OCI-LY7 (cell line): ENCODE data around the gene RAB35. TPM values are rescaled to one million over a fixed set of nuclear protein-coding genes. Genes with fewer than 3 reads are reported as not detected.

Experiments used
- BruUV-seq: library from RNA; stranded (reverse); fragments of 400-500 nt; replicated peaks from 2 replicates; lab custom pipeline; 2021; lab: Mats Ljungman, UMichigan
- CTCF ChIA-PET: fragments of 300-600 bp; sonication (Branson Sonifier 250); formaldehyde crosslinking; loops from one replicate; lab custom pipeline; 2022; ENCODE audit warnings: antibody characterized with exemption; ENCODE audit not compliant: unreplicated experiment; lab: Charles Lee
- POLR2A ChIA-PET: fragments of 300-600 bp; sonication (Branson Sonifier 250); formaldehyde crosslinking; loops from one replicate; lab custom pipeline; 2022; ENCODE audit warnings: antibody characterized with exemption; lab: Charles Lee
- DNase-seq: peaks from one replicate; pipeline ENCODE4 v3.0.0-alpha.2; 2015; ENCODE audit warnings: low spot score
- H2AFZ ChIP-seq: fragments of 200-600 bp; sonication (generic), shearing (Covaris generic); 2 replicates; pipeline ENCODE4 v1.6.1; 2014; ENCODE audit warnings: mild to moderate bottlenecking, antibody characterized with exemption, low read length, moderate library complexity
- H3K27ac ChIP-seq: fragments of 200-600 bp; sonication (generic); 2 replicates; pipeline ENCODE4 v1.5.1; 2014; ENCODE audit warnings: mixed run types, low read depth, mild to moderate bottlenecking, moderate library complexity, low read length, inconsistent platforms; ENCODE audit not compliant: poor library complexity, severe bottlenecking
- H3K36me3 ChIP-seq: fragments of 200-600 bp; sonication (generic); 2 replicates; pipeline ENCODE4 v1.6.1; 2014; ENCODE audit warnings: mild to moderate bottlenecking, antibody characterized with exemption, low read length, moderate library complexity, mixed read lengths; ENCODE audit not compliant: insufficient read depth
- H3K4me1 ChIP-seq: fragments of 200-600 bp; sonication (generic); 2 replicates; pipeline ENCODE4 v1.5.1; 2014; ENCODE audit warnings: mild to moderate bottlenecking, low read length; ENCODE audit not compliant: insufficient read depth, poor library complexity, severe bottlenecking
- H3K4me2 ChIP-seq: fragments of 200-600 bp; sonication (generic); 2 replicates; pipeline ENCODE4 v1.6.1; 2014; ENCODE audit warnings: mild to moderate bottlenecking, low read length
- H3K4me3 ChIP-seq: fragments of 200-600 bp; sonication (generic); 2 replicates; pipeline ENCODE4 v1.5.1; 2014; ENCODE audit warnings: mild to moderate bottlenecking, low read depth, low read length; ENCODE audit not compliant: poor library complexity, severe bottlenecking
- H3K79me2 ChIP-seq: fragments of 200-600 bp; sonication (generic); 2 replicates; pipeline ENCODE4 v1.6.1; 2016; ENCODE audit warnings: low read depth, mild to moderate bottlenecking, low read length, moderate library complexity, mixed read lengths; ENCODE audit not compliant: insufficient read depth
- H3K9me2 ChIP-seq: fragments of 200-600 bp; sonication (generic); 2 replicates; pipeline ENCODE4 v1.6.1; 2016; ENCODE audit warnings: mild to moderate bottlenecking, low read length, mixed read lengths; ENCODE audit not compliant: insufficient read depth
- H3K9me3 ChIP-seq: fragments of 200-600 bp; sonication (generic); 2 replicates; pipeline ENCODE4 v1.6.1; 2014; ENCODE audit warnings: mild to moderate bottlenecking, mixed run types, low read length, mixed read lengths
- H4K20me1 ChIP-seq: fragments of 200-600 bp; sonication (generic); 2 replicates; pipeline ENCODE4 v1.6.1; 2014; ENCODE audit warnings: mild to moderate bottlenecking, antibody characterized with exemption, low read length, moderate library complexity, mixed read lengths; ENCODE audit not compliant: insufficient read depth
- EZH2phosphoT487 ChIP-seq: fragments of 200-600 bp; sonication (generic); IDR thresholded peaks from 2 replicates; pipeline ENCODE4 v1.6.1; 2018; ENCODE audit warnings: low read depth, borderline replicate concordance, mild to moderate bottlenecking, mixed run types, antibody characterized with exemption, low read length, moderate library complexity, mixed read lengths
- intact Hi-C: fragments of 100-400 bp; cut with micrococcal nuclease; formaldehyde crosslinking; loops from one replicate; pipeline ENCODE4 v1.10.0; 2022; ENCODE audit not compliant: unreplicated experiment
- total RNA-seq, 2 experiments: library from RNA; depleted of rRNA in 1 of 2; stranded (reverse); fragments of >200 nt in 1 of 2; shearing (Covaris generic) in 1 of 2; gene quantifications; 2 replicates each; pipeline ENCODE4 v1.2.3, GENCODE V29; 2014 to 2022
- TF ChIP-seq, protein P1 (sequence below): fragments of 200-600 bp; sonication (generic); conservative IDR thresholded peaks from 2 replicates; pipeline ENCODE4 v1.5.1; 2014; ENCODE audit warnings: mild to moderate bottlenecking, antibody characterized with exemption, low read length, moderate library complexity, mixed read lengths

RAB35 gene
- total RNA-seq, 2 experiments from 2014 or later, result 42.2 to 85.9 TPM

DNA sequence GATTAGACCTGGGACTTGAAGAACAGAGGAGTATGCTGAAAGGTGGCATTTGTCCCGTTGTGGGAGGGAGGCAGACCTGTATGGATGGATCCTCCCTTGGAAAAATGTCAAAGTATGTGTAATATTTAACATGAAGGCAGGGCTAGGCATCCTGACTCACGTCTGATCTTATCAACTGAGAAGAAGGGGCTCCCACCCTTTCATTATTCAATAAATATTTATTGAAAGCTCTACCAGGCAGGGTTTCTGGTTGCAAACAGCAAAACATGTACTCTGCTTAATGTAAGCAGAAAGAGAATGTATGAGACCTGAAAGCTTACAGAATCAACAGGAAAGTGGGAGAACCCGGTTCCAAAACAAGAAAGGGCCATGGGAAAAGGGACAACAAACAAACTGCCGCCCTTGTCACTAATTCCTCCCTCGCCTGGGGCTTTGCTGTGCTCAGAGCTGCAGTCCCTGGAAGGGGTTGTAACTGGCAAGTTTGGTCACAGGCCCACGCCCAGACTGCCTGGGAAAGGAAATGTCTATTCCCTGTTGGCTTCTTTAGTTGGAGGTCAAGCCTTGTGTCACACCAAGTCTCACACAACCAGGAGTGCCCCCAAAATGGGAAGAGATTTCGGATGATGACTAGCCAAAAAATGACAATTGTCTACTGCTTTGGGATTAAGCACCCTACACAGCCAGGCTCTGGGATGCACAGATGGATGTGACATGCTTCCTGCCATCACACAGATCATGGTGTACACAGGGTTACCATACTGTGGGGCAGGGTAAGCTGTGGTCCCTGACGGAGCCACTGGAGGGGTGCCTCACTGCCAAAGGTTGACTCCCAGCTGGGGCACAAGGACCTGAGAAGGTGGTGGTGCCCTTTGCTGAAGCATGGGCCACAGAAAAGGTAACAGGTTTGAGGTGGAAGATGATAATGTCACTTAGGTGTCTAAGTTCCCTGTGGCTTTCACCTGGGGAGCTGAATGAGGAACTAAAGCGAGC is 36.8 kb downstream of the RAB35 start:
- H3K27ac ChIP-seq, result no peak overlapping the region
- no peaks in the 10 kb centered on the region for H3K4me1 ChIP-seq
- no peaks in the 10 kb centered on the region for H3K9me2 ChIP-seq
- no peak overlapping the region for H3K4me3 ChIP-seq
- ChIA-PET CTCF (no interaction called here), POLR2A (interaction anchor here (1.0 to 1.2 kb wide), 2 partner anchors 13 to 32 kb away, joined by 3 to 6 read pairs; no protein-coding TSS in a partner anchor)
- intact Hi-C loops, result loop anchor here (2.0 to 10.0 kb wide), 2 partner anchors 63 to 185 kb away; partner anchors contain the start of gene PXN
- no peak overlapping the region for H3K4me2 ChIP-seq
- H3K79me2 ChIP-seq, result no peaks in the 10 kb centered on the region
- BruUV-seq, result no TSS peak
- TF ChIP-seq, protein P1, sequence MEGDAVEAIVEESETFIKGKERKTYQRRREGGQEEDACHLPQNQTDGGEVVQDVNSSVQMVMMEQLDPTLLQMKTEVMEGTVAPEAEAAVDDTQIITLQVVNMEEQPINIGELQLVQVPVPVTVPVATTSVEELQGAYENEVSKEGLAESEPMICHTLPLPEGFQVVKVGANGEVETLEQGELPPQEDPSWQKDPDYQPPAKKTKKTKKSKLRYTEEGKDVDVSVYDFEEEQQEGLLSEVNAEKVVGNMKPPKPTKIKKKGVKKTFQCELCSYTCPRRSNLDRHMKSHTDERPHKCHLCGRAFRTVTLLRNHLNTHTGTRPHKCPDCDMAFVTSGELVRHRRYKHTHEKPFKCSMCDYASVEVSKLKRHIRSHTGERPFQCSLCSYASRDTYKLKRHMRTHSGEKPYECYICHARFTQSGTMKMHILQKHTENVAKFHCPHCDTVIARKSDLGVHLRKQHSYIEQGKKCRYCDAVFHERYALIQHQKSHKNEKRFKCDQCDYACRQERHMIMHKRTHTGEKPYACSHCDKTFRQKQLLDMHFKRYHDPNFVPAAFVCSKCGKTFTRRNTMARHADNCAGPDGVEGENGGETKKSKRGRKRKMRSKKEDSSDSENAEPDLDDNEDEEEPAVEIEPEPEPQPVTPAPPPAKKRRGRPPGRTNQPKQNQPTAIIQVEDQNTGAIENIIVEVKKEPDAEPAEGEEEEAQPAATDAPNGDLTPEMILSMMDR, result no peak
- no peak for TF ChIP-seq EZH2phosphoT487
- H4K20me1 ChIP-seq, result no peaks in the 10 kb centered on the region
- no peak for DNase-seq
- no peaks in the 10 kb centered on the region for H3K9me3 ChIP-seq
- peaks cover 10% of the 10 kb centered on the region for H3K36me3 ChIP-seq
- H2AFZ ChIP-seq, result no peak overlapping the region

DNA sequence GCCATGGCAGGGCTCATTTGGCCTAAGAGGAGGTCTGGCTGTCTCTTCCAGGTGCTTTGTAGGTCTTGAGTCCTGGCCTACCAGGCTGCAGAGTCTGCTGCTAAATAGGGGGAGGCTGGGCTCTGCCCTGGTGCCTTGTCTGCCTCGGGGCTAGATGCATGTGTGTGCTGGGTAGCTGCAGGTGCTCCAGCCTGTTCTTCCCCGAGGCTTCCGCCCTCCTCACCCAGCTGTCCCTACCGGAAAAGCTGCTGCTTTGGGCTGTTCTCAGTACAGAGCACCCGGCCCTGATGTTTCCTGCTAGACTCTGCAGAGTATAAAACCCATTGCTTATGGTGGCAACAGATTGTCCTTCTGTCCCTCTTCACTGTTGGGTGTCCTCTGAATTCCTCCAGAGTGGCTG is 37.7 kb downstream of the RAB35 start:
- no peak overlapping the region for H3K27ac ChIP-seq
- CTCF ChIA-PET, result no interaction called here
- intact Hi-C loops, result loop anchor here (2.0 kb wide), 1 partner anchor 62 kb away; no protein-coding TSS in a partner anchor
- H2AFZ ChIP-seq, result no peak overlapping the region
- TF ChIP-seq, protein P1, result no peak
- TF ChIP-seq EZH2phosphoT487, result no peak
- no peak for DNase-seq
- H3K4me1 ChIP-seq, result no peaks in the 10 kb centered on the region
- no peak overlapping the region for H3K4me2 ChIP-seq
- H3K79me2 ChIP-seq, result no peaks in the 10 kb centered on the region
- H4K20me1 ChIP-seq, result no peaks in the 10 kb centered on the region
- no peaks in the 10 kb centered on the region for H3K9me3 ChIP-seq
- no TSS peak for BruUV-seq
- peaks cover 10% of the 10 kb centered on the region for H3K36me3 ChIP-seq
- POLR2A ChIA-PET, result interaction anchor here (0.6 to 1.3 kb wide), 3 partner anchors 12 to 32 kb away, joined by 3 to 4 read pairs (median 4); no protein-coding TSS in a partner anchor
- H3K4me3 ChIP-seq, result no peak overlapping the region
- H3K9me2 ChIP-seq, result no peaks in the 10 kb centered on the region
